GM19193 (cell line): ENCODE results near the gene RRP8.

Experiments
- POLR2A ChIP-seq: IDR thresholded peaks from 4 replicates; pipeline ENCODE4 v1.6.1; 2011; ENCODE audit not compliant: insufficient read depth, insufficient read length; ENCODE audit errors: extremely low read depth

RRP8 gene

GRCh38 chr11:6557761-6558674 lies 45.4 kb downstream of the RRP8 start:
- no peak for TF ChIP-seq POLR2A

GRCh38 chr11:6557063-6557462 lies 46.4 kb downstream of the RRP8 start:
- TF ChIP-seq POLR2A = no peak

GRCh38 chr11:6556139-6556949 lies 47.1 kb downstream of the RRP8 start:
- TF ChIP-seq POLR2A = no peak

- no peak for TF ChIP-seq POLR2A
These were observed 48.3 kb downstream of the RRP8 start for GRCh38 chr11:6554828-6555706.

GRCh38 chr11:6553634-6554033 lies 49.8 kb downstream of the RRP8 start:
- TF ChIP-seq POLR2A = no peak

GRCh38 chr11:6548641-6549040 lies 54.8 kb downstream of the RRP8 start:
- TF ChIP-seq POLR2A = no peak

- TF ChIP-seq POLR2A = no peak
These were observed 55.3 kb downstream of the RRP8 start for GRCh38 chr11:6548121-6548520.

- no peak for TF ChIP-seq POLR2A
These were observed 56.2 kb downstream of the RRP8 start for GRCh38 chr11:6547177-6547576.

- no peak for TF ChIP-seq POLR2A
These were observed 56.7 kb downstream of the RRP8 start for GRCh38 chr11:6546735-6547134.

- TF ChIP-seq POLR2A = no peak
These were observed 57.4 kb downstream of the RRP8 start for GRCh38 chr11:6545917-6546605.
